Thyroid gland (tissue), 4 donors: ENCODE results near the gene DNAH14. TPM values are rescaled to one million over a fixed set of nuclear protein-coding genes. Genes with fewer than 3 reads are reported as not detected.

Experiments
- DNase-seq, 2 donors: peaks; one replicate each; pipeline ENCODE4 v3.0.0-alpha.2; 2019
- H3K27ac ChIP-seq, 3 donors: fragments of 200-600 bp; sonication (generic); 1 replicate in 2 of 3; 2 replicates in 1 of 3; pipeline ENCODE4 v1.5.1; 2016 to 2019; ENCODE audit warnings: mild to moderate bottlenecking in 1 of 3, moderate library complexity in 1 of 3
- H3K27me3 ChIP-seq: fragments of 200-600 bp; sonication (generic); one replicate; pipeline ENCODE4 v1.5.1; 2019
- H3K36me3 ChIP-seq, 2 donors: fragments of 200-600 bp; sonication (generic); one replicate each; pipeline ENCODE4 v1.5.1; 2016 to 2019
- H3K4me1 ChIP-seq, 2 donors: fragments of 200-600 bp; sonication (generic); one replicate each; pipeline ENCODE4 v1.5.1; 2017 to 2019
- H3K4me3 ChIP-seq, 3 donors: fragments of 200-600 bp; sonication (generic); replicated peaks in 1 of 3; 1 replicate in 2 of 3; 2 replicates in 1 of 3; pipeline ENCODE4 v1.5.1; 2016; ENCODE audit warnings: mild to moderate bottlenecking in 1 of 3
- H3K9me3 ChIP-seq: fragments of 200-600 bp; sonication (generic); one replicate; pipeline ENCODE4 v1.5.1; 2017
- CTCF ChIP-seq, 6 experiments: fragments of 200-600 bp in 3 of 6; fragments of 450-650 bp in 3 of 6; sonication (generic) in 3 of 6; IDR thresholded peaks; one replicate each; pipeline ENCODE4 v1.5.1; 2016 to 2019; ENCODE audit warnings: antibody characterized with exemption in 6 of 6, mild to moderate bottlenecking in 2 of 6, inconsistent platforms in 1 of 6, moderate library complexity in 1 of 6
- POLR2A ChIP-seq, 2 donors: fragments of 450-650 bp; IDR thresholded peaks; one replicate each; pipeline ENCODE4 v1.6.1; 2017; ENCODE audit warnings: antibody characterized with exemption in 2 of 2, mild to moderate bottlenecking in 2 of 2, moderate library complexity in 1 of 2
- WGBS, 2 donors: methylation state at CpG; one replicate each; pipeline ENCODE4 v1.1.5; 2017; 5-methylcytosine and 5-hydroxymethylcytosine counted together
- intact Hi-C: fragments of 100-400 bp; cut with DNase I; formaldehyde crosslinking; loops from one replicate; pipeline ENCODE4 v1.15.1; 2023
- total RNA-seq, 4 donors: library from RNA; depleted of rRNA; stranded (reverse); fragments of >200 nt; gene quantifications; one replicate each; pipeline ENCODE4 v1.2.3, GENCODE V29; 2016

The DNAH14 gene
- total RNA-seq, 4 donors from 2014 or later = 60.5 to 75.9 (median 69.2) TPM

GRCh38 chr1:224906340-224906739 lies 23.1 kb upstream of the DNAH14 start:
- intact Hi-C loops = no loop called here
- Histone ChIP-seq H3K27ac (no peak overlapping the region), H3K4me3 (no peak overlapping the region), H3K36me3 (no peaks in the 10 kb centered on the region), H3K4me1 (no peaks in the 10 kb centered on the region), H3K27me3 (no peaks in the 10 kb centered on the region), H3K9me3 (no peaks in the 10 kb centered on the region)
- 77 to 86% methylated on average over 1 of the region's 1 CpG for WGBS, 2 donors
- TF ChIP-seq POLR2A (IDR thresholded peaks at IDR 0.05) = no peak
- no peak for TF ChIP-seq CTCF (IDR thresholded peaks at IDR 0.05)
- no peak for DNase-seq

GRCh38 chr1:224911217-224911616 lies 18.3 kb upstream of the DNAH14 start:
- Histone ChIP-seq H3K27ac (no peak overlapping the region), H3K4me3 (no peak overlapping the region), H3K4me1 (no peaks in the 10 kb centered on the region), H3K36me3 (no peaks in the 10 kb centered on the region), H3K9me3 (no peaks in the 10 kb centered on the region), H3K27me3 (no peaks in the 10 kb centered on the region)
- TF ChIP-seq POLR2A (IDR thresholded peaks at IDR 0.05) (no peak), CTCF (IDR thresholded peaks at IDR 0.05) (no peak)
- intact Hi-C loops = no loop called here
- DNase-seq = no peak

GRCh38 chr1:224914292-224914900 lies 15.1 kb upstream of the DNAH14 start:
- intact Hi-C loops = no loop called here
- Histone ChIP-seq H3K4me3 (no peak overlapping the region), H3K9me3 (no peaks in the 10 kb centered on the region), H3K27ac (no peak overlapping the region), H3K36me3 (no peaks in the 10 kb centered on the region), H3K27me3 (no peaks in the 10 kb centered on the region), H3K4me1 (no peaks in the 10 kb centered on the region)
- 78 to 93% methylated on average over 1 of the region's 1 CpG for WGBS, 2 donors
- TF ChIP-seq POLR2A (IDR thresholded peaks at IDR 0.05) (no peak), CTCF (IDR thresholded peaks at IDR 0.05) (no peak)
- DNase-seq = no peak

- Histone ChIP-seq H3K9me3 (no peaks in the 10 kb centered on the region), H3K27ac (no peak overlapping the region), H3K36me3 (no peaks in the 10 kb centered on the region), H3K4me3 (no peak overlapping the region), H3K4me1 (no peaks in the 10 kb centered on the region), H3K27me3 (no peaks in the 10 kb centered on the region)
- DNase-seq = no peak
- intact Hi-C loops = no loop called here
- no peak for TF ChIP-seq POLR2A (IDR thresholded peaks at IDR 0.05)
- TF ChIP-seq CTCF (IDR thresholded peaks at IDR 0.05) = no peak
- 91 to 93% methylated on average over 4 of the region's 4 CpGs for WGBS, 2 donors
Measured at GRCh38 chr1:224919508-224919907, 10.0 kb upstream of the DNAH14 start.

GRCh38 chr1:224920930-224921329 lies 8.5 kb upstream of the DNAH14 start:
- TF ChIP-seq POLR2A (IDR thresholded peaks at IDR 0.05) (no peak), CTCF (IDR thresholded peaks at IDR 0.05) (no peak)
- DNase-seq = no peak
- Histone ChIP-seq H3K4me1 (no peaks in the 10 kb centered on the region), H3K27me3 (no peaks in the 10 kb centered on the region), H3K36me3 (no peaks in the 10 kb centered on the region), H3K9me3 (no peaks in the 10 kb centered on the region), H3K27ac (no peak overlapping the region), H3K4me3 (no peak overlapping the region)
- intact Hi-C loops = loop anchor here (10.0 kb wide), 2 partner anchors 276 to 406 kb away; no protein-coding TSS in a partner anchor
